Measurements from ENCODE around the gene CD300LG. TPM values are rescaled to one million over a fixed set of nuclear protein-coding genes. Genes with fewer than 3 reads are reported as not detected.

The CD300LG gene
- total and polyA plus RNA-seq, 2 donors from 2014 or later, result 1.2 to 3.1 TPM

GRCh38 chr17:43871946-43872690, 25.1 kb downstream of the CD300LG start:
- FAIRE-seq (no peak), DNase-seq (peak in 1 of 5 donors; percentile 28)
- Histone ChIP-seq H3K27ac (ENCODE audit: low read depth in 2 of 2, low read length in 2 of 2) (no peak overlapping the region), H3K4me1 (ENCODE audit: control insufficient read depth in 2 of 3, insufficient read depth in 2 of 3, low read depth in 1 of 3, low read length in 3 of 3) (no peaks in the 10 kb centered on the region), H3K4me3 (ENCODE audit: low read length in 3 of 3) (peak overlapping the region in 1 of 3 donors; percentile 17), H3K36me3 (ENCODE audit: control insufficient read depth in 2 of 3, insufficient read depth in 3 of 3, low read length in 3 of 3) (no peaks in the 10 kb centered on the region), H3K9me3 (ENCODE audit: control insufficient read depth in 2 of 3, insufficient read depth in 1 of 3, low read length in 3 of 3) (no peaks in the 10 kb centered on the region), H3K9ac (ENCODE audit: low read length in 3 of 3) (no peak overlapping the region), H3K27me3 (ENCODE audit: control insufficient read depth, insufficient read depth, low read length) (no peaks in the 10 kb centered on the region)
- TF ChIP-seq, protein P1, sequence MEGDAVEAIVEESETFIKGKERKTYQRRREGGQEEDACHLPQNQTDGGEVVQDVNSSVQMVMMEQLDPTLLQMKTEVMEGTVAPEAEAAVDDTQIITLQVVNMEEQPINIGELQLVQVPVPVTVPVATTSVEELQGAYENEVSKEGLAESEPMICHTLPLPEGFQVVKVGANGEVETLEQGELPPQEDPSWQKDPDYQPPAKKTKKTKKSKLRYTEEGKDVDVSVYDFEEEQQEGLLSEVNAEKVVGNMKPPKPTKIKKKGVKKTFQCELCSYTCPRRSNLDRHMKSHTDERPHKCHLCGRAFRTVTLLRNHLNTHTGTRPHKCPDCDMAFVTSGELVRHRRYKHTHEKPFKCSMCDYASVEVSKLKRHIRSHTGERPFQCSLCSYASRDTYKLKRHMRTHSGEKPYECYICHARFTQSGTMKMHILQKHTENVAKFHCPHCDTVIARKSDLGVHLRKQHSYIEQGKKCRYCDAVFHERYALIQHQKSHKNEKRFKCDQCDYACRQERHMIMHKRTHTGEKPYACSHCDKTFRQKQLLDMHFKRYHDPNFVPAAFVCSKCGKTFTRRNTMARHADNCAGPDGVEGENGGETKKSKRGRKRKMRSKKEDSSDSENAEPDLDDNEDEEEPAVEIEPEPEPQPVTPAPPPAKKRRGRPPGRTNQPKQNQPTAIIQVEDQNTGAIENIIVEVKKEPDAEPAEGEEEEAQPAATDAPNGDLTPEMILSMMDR (IDR thresholded peaks at IDR 0.05; ENCODE audit: borderline replicate concordance, extremely low read depth, insufficient read depth), result no peak
- intact Hi-C loops (cut with DNase I), result no loop called here

DNA sequence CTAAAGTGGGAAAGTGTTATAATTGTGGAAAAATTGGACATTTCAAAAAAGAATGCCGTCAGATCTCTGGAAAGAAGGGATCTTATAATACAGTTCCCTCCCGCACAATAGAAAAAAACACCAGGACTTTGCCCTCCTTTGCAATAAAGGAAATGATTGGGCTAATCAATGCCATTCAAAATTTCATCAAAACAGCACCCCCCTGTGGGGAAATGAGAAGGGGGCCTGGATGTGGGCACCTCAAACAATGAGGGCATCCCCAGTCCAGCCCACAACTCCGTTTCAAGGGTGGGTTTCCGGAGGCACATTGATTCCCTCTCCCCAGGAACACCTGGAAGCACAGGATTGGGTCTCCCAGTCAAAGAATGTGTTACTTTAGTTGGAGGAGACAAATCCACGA, 26.1 kb downstream of the CD300LG start:
- H3K9me3 ChIP-seq (ENCODE audit: control insufficient read depth in 2 of 3, insufficient read depth in 1 of 3, low read length in 3 of 3), result no peaks in the 10 kb centered on the region
- DNase-seq, result no peak
- intact Hi-C loops (cut with DNase I), result no loop called here
- FAIRE-seq, result no peak
- TF ChIP-seq, protein P1 (IDR thresholded peaks at IDR 0.05; ENCODE audit: borderline replicate concordance, extremely low read depth, insufficient read depth), result no peak
- H3K27ac ChIP-seq (ENCODE audit: low read depth in 2 of 2, low read length in 2 of 2), result no peak overlapping the region
- no peak overlapping the region for H3K9ac ChIP-seq (ENCODE audit: low read length in 3 of 3)
- no peak overlapping the region for H3K4me3 ChIP-seq (ENCODE audit: low read length in 3 of 3)
- no peaks in the 10 kb centered on the region for H3K27me3 ChIP-seq (ENCODE audit: control insufficient read depth, insufficient read depth, low read length)
- no peaks in the 10 kb centered on the region for H3K36me3 ChIP-seq (ENCODE audit: control insufficient read depth in 2 of 3, insufficient read depth in 3 of 3, low read length in 3 of 3)
- no peaks in the 10 kb centered on the region for H3K4me1 ChIP-seq (ENCODE audit: control insufficient read depth in 2 of 3, insufficient read depth in 2 of 3, low read depth in 1 of 3, low read length in 3 of 3)

DNA sequence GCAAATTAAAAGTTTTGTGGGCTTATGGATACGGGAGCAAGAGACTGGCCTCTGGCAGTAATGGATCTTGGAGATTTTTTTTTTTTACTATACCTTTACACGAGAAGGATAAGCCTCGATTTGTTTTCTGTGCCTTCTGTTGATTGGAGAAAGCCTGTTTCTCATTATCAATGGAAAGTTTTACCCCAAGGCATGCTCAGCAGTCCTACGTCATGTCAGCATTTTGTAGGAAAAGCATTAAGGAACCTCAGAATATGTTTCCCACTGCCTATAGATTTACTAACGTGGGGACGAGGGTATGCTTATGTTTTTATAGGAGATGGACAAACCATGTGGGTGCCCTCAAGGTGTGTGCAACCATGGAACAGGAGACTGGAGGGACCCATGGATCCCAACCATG, 26.8 kb downstream of the CD300LG start:
- no peaks in the 10 kb centered on the region for H3K9me3 ChIP-seq (ENCODE audit: control insufficient read depth in 2 of 3, insufficient read depth in 1 of 3, low read length in 3 of 3)
- no peak overlapping the region for H3K27ac ChIP-seq (ENCODE audit: low read depth in 2 of 2, low read length in 2 of 2)
- H3K4me1 ChIP-seq (ENCODE audit: control insufficient read depth in 2 of 3, insufficient read depth in 2 of 3, low read depth in 1 of 3, low read length in 3 of 3), result no peaks in the 10 kb centered on the region
- TF ChIP-seq, protein P1 (IDR thresholded peaks at IDR 0.05; ENCODE audit: borderline replicate concordance, extremely low read depth, insufficient read depth), result no peak
- H3K9ac ChIP-seq (ENCODE audit: low read length in 3 of 3), result no peak overlapping the region
- no peak overlapping the region for H3K4me3 ChIP-seq (ENCODE audit: low read length in 3 of 3)
- no peaks in the 10 kb centered on the region for H3K36me3 ChIP-seq (ENCODE audit: control insufficient read depth in 2 of 3, insufficient read depth in 3 of 3, low read length in 3 of 3)
- no peaks in the 10 kb centered on the region for H3K27me3 ChIP-seq (ENCODE audit: control insufficient read depth, insufficient read depth, low read length)
- intact Hi-C loops (cut with DNase I), result no loop called here
- FAIRE-seq, result no peak
- DNase-seq, result no peak
